Ureter (tissue), 1 donor: ENCODE results near the gene NFATC1. TPM values are rescaled to one million over a fixed set of nuclear protein-coding genes. Genes with fewer than 3 reads are reported as not detected.
"Not testable (repeated sequence)": the region's sequence is repeated elsewhere in the genome, so short reads cannot be mapped to it uniquely, and the experiment has no call there.

Experiments used
- DNase-seq: peaks from one replicate; pipeline ENCODE4 v3.0.0-alpha.2; 2020; ENCODE audit warnings: low spot score
- total RNA-seq: library from RNA; stranded (reverse); gene quantifications from one replicate; pipeline ENCODE4 v1.2.4, GENCODE V29; 2023
- donor health status: DM: yes; HTN: yes; CAD: no.

Gene NFATC1
- total RNA-seq, 1 donor from 2014 or later = 13.8 TPM

- DNase-seq = no peak
These were observed 20.1 kb upstream of the NFATC1 start for GRCh38 chr18:79375441-79376154.

- not testable (repeated sequence) for DNase-seq
These were observed 19.1 kb upstream of the NFATC1 start for GRCh38 chr18:79376661-79377060.

- no peak for DNase-seq
These were observed 18.4 kb upstream of the NFATC1 start for GRCh38 chr18:79377187-79377891.

GRCh38 chr18:79378536-79379250 is 17.0 kb upstream of the NFATC1 start:
- DNase-seq = peak; percentile 85

GRCh38 chr18:79379251-79379905 is 16.4 kb upstream of the NFATC1 start:
- no peak for DNase-seq

- DNase-seq = no peak
These were observed 15.6 kb upstream of the NFATC1 start for GRCh38 chr18:79379931-79380815.

GRCh38 chr18:79380816-79381806 is 14.6 kb upstream of the NFATC1 start:
- peak; percentile 74 for DNase-seq

- DNase-seq = no peak
These were observed 13.9 kb upstream of the NFATC1 start for GRCh38 chr18:79381811-79382311.

GRCh38 chr18:79382681-79383387 is 12.9 kb upstream of the NFATC1 start:
- DNase-seq = no peak

- no peak for DNase-seq
These were observed 12.2 kb upstream of the NFATC1 start for GRCh38 chr18:79383388-79384056.

GRCh38 chr18:79384151-79384807 is 11.5 kb upstream of the NFATC1 start:
- DNase-seq = no peak

GRCh38 chr18:79384834-79385233 is 10.9 kb upstream of the NFATC1 start:
- no peak for DNase-seq

- no peak for DNase-seq
These were observed 10.4 kb upstream of the NFATC1 start for GRCh38 chr18:79385326-79385707.

GRCh38 chr18:79385708-79386341 is 9.9 kb upstream of the NFATC1 start:
- DNase-seq = no peak

- DNase-seq = no peak
These were observed 9.2 kb upstream of the NFATC1 start for GRCh38 chr18:79386547-79386946.

GRCh38 chr18:79387214-79387613 is 8.5 kb upstream of the NFATC1 start:
- no peak for DNase-seq

GRCh38 chr18:79387615-79388014 is 8.1 kb upstream of the NFATC1 start:
- no peak for DNase-seq
